ENCODE results near the gene PLCB4. TPM values are rescaled to one million over a fixed set of nuclear protein-coding genes. Genes with fewer than 3 reads are reported as not detected.

The PLCB4 gene
- polyA plus RNA-seq, 3 donors = not detected

DNA sequence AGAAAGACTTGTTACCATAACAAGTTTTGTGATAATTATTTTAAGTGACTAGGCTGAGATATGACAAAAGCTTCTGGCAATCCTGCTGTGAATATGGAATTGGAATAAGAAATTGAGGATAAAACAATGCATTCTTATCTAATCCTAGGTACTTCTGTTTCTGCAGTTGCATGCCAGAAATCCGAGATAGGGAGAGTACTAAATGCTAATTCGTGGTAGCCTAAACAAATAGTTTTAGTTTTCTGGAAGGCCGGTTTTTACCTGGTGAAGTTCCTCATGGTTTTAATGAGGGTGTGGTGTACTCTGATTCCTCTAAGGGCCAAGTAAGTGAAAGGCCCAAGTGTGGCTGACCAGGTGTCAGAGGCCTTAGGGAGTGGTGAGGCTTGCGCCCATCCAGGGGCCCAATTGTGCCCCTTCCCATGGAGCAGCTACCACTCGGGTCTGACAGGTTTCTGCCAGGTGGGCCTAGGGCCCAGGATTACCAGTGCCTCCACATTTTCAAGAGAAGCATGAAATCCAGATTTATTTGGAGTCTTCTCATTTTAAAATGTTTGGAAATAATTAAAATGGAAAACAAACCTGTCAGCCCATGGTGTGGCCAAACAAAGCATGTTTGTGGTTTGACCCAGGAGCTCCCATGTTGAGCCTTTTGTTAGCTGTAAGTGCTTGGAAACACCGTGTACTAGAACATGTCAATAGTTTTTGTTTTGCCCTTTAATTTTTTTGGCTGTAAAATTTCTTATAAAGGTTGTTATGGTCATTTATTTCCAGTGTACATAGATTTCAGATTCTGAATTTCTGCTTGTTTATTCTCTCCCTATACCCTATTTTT lies 6.6 kb downstream of the PLCB4 start:
- H3K4me1 ChIP-seq (ENCODE audit: control insufficient read depth in 1 of 2, insufficient read depth in 2 of 2, low read length in 2 of 2) = no peaks in the 10 kb centered on the region
- Mint-ChIP-seq H3K36me3 (no peaks in the 10 kb centered on the region), H3K4me1 (no peaks in the 10 kb centered on the region), H3K27ac (no peak overlapping the region), H3K9me3 (no peaks in the 10 kb centered on the region), H3K4me3 (no peak overlapping the region), H3K27me3 (ENCODE audit: low read depth in 3 of 3) (peaks cover under 1 to 5% (median 2%) of the 10 kb centered on the region in 3 donors)
- intact Hi-C loops (cut with micrococcal nuclease) = no loop called here
- H3K36me3 ChIP-seq (replicated peaks in 1 of 2; ENCODE audit: control insufficient read depth in 1 of 2, insufficient read depth in 2 of 2, low read length in 2 of 2) = no peaks in the 10 kb centered on the region
- no peaks in the 10 kb centered on the region for H3K9me3 ChIP-seq (replicated peaks in 1 of 2; ENCODE audit: control insufficient read depth in 1 of 2, insufficient read depth in 1 of 2, low read length in 2 of 2)
- H3K9ac ChIP-seq (ENCODE audit: insufficient read depth, low read length, poor library complexity, severe bottlenecking) = no peak overlapping the region
- 100% methylated on average over 1 of the region's 6 CpGs for WGBS (ENCODE audit: insufficient coverage)
- no peaks in the 10 kb centered on the region for H4K20me1 ChIP-seq (ENCODE audit: insufficient read depth, low read length)
- TF ChIP-seq, protein P1, sequence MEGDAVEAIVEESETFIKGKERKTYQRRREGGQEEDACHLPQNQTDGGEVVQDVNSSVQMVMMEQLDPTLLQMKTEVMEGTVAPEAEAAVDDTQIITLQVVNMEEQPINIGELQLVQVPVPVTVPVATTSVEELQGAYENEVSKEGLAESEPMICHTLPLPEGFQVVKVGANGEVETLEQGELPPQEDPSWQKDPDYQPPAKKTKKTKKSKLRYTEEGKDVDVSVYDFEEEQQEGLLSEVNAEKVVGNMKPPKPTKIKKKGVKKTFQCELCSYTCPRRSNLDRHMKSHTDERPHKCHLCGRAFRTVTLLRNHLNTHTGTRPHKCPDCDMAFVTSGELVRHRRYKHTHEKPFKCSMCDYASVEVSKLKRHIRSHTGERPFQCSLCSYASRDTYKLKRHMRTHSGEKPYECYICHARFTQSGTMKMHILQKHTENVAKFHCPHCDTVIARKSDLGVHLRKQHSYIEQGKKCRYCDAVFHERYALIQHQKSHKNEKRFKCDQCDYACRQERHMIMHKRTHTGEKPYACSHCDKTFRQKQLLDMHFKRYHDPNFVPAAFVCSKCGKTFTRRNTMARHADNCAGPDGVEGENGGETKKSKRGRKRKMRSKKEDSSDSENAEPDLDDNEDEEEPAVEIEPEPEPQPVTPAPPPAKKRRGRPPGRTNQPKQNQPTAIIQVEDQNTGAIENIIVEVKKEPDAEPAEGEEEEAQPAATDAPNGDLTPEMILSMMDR (IDR thresholded peaks at IDR 0.05) = no peak
- no peak for DNase-seq
- H3K27me3 ChIP-seq (ENCODE audit: control insufficient read depth in 2 of 2, insufficient read depth in 2 of 2, low read length in 2 of 2) = peaks cover under 1 to 4% of the 10 kb centered on the region in 2 donors
- no peak overlapping the region for H3K27ac ChIP-seq (ENCODE audit: low read depth in 1 of 2, low read length in 2 of 2)
- H3K4me2 ChIP-seq (replicated peaks; ENCODE audit: extremely low read depth, low read length, poor library complexity, severe bottlenecking) = no peak overlapping the region
- no peaks in the 10 kb centered on the region for H3K79me2 ChIP-seq (ENCODE audit: insufficient read depth, low read length)
- H3K4me3 ChIP-seq (replicated peaks in 1 of 3; ENCODE audit: low read depth in 2 of 3, low read length in 3 of 3) = no peak overlapping the region
- H2AFZ ChIP-seq (ENCODE audit: insufficient read depth, low read depth, low read length, poor library complexity, severe bottlenecking) = no peak overlapping the region

- intact Hi-C loops (cut with micrococcal nuclease) = no loop called here
- no peak overlapping the region for H3K9ac ChIP-seq (ENCODE audit: insufficient read depth, low read length, poor library complexity, severe bottlenecking)
- H3K79me2 ChIP-seq (ENCODE audit: insufficient read depth, low read length) = no peaks in the 10 kb centered on the region
- WGBS (ENCODE audit: insufficient coverage) = 100% methylated on average over 1 of the region's 2 CpGs
- no peaks in the 10 kb centered on the region for H3K36me3 Mint-ChIP-seq
- no peak overlapping the region for H3K27ac Mint-ChIP-seq
- H2AFZ ChIP-seq (ENCODE audit: insufficient read depth, low read depth, low read length, poor library complexity, severe bottlenecking) = no peak overlapping the region
- no peak overlapping the region for H3K4me2 ChIP-seq (replicated peaks; ENCODE audit: extremely low read depth, low read length, poor library complexity, severe bottlenecking)
- no peaks in the 10 kb centered on the region for H4K20me1 ChIP-seq (ENCODE audit: insufficient read depth, low read length)
- H3K27ac ChIP-seq (ENCODE audit: low read depth in 1 of 2, low read length in 2 of 2) = no peak overlapping the region
- no peaks in the 10 kb centered on the region for H3K4me1 Mint-ChIP-seq
- no peaks in the 10 kb centered on the region for H3K9me3 ChIP-seq (replicated peaks in 1 of 2; ENCODE audit: control insufficient read depth in 1 of 2, insufficient read depth in 1 of 2, low read length in 2 of 2)
- H3K4me3 Mint-ChIP-seq = no peak overlapping the region
- H3K36me3 ChIP-seq (replicated peaks in 1 of 2; ENCODE audit: control insufficient read depth in 1 of 2, insufficient read depth in 2 of 2, low read length in 2 of 2) = no peaks in the 10 kb centered on the region
- no peak for DNase-seq
- H3K4me3 ChIP-seq (replicated peaks in 1 of 3; ENCODE audit: low read depth in 2 of 3, low read length in 3 of 3) = no peak overlapping the region
- no peaks in the 10 kb centered on the region for H3K4me1 ChIP-seq (ENCODE audit: control insufficient read depth in 1 of 2, insufficient read depth in 2 of 2, low read length in 2 of 2)
- peaks cover 0 to 4% (median 1%) of the 10 kb centered on the region in 3 donors for H3K27me3 Mint-ChIP-seq (ENCODE audit: low read depth in 3 of 3)
- no peaks in the 10 kb centered on the region for H3K9me3 Mint-ChIP-seq
- TF ChIP-seq, protein P1 (IDR thresholded peaks at IDR 0.05) = no peak
- H3K27me3 ChIP-seq (ENCODE audit: control insufficient read depth in 2 of 2, insufficient read depth in 2 of 2, low read length in 2 of 2) = no peaks in the 10 kb centered on the region
Observed at GRCh38 chr20:9076440-9076839, 7.6 kb downstream of the PLCB4 start.

Data from CD14-positive monocyte (primary cell).